ENCODE results near the gene SMCO1.
"Not testable (repeated sequence)": the region's sequence is repeated elsewhere in the genome, so short reads cannot be mapped to it uniquely, and the experiment has no call there.

The SMCO1 gene

GRCh38 chr3:196523841-196524240, 8.7 kb upstream of the SMCO1 start:
- H3K36me3 ChIP-seq (ENCODE audit: insufficient read depth, insufficient read length, low read length), result no peaks in the 10 kb centered on the region
- H3K4me3 ChIP-seq (ENCODE audit: insufficient read length, low read depth), result no peak overlapping the region
- H3K27me3 ChIP-seq (ENCODE audit: insufficient read depth, insufficient read length), result no peaks in the 10 kb centered on the region
- no peaks in the 10 kb centered on the region for H3K4me1 ChIP-seq (ENCODE audit: insufficient read depth, insufficient read length)
- TF ChIP-seq SUZ12 (IDR thresholded peaks at IDR 0.05; ENCODE audit: extremely low read depth, insufficient read depth, insufficient read length), result no peak
- TF ChIP-seq ZNF274 (IDR thresholded peaks at IDR 0.05; ENCODE audit: low read depth, low read length), result no peak
- no peak for TF ChIP-seq YY1 (IDR thresholded peaks at IDR 0.05; ENCODE audit: insufficient read depth, insufficient read length)
- no peak overlapping the region for H3K9ac ChIP-seq (ENCODE audit: insufficient read length, low read depth)
- no peak for DNase-seq (ENCODE audit: low read depth, low spot score)
- peaks cover 39% of the 10 kb centered on the region for H3K9me3 ChIP-seq (ENCODE audit: insufficient read depth, low read length)

GRCh38 chr3:196521291-196521690, 6.1 kb upstream of the SMCO1 start:
- DNase-seq (ENCODE audit: low read depth, low spot score); H3K27me3 ChIP-seq (ENCODE audit: insufficient read depth, insufficient read length); H3K4me3 ChIP-seq (ENCODE audit: insufficient read length, low read depth); H3K36me3 ChIP-seq (ENCODE audit: insufficient read depth, insufficient read length, low read length); H3K4me1 ChIP-seq (ENCODE audit: insufficient read depth, insufficient read length); H3K9ac ChIP-seq (ENCODE audit: insufficient read length, low read depth): not testable (repeated sequence)
- peaks cover 49% of the 10 kb centered on the region for H3K9me3 ChIP-seq (ENCODE audit: insufficient read depth, low read length)

GRCh38 chr3:196519718-196520082, 4.6 kb upstream of the SMCO1 start:
- TF ChIP-seq SUZ12 (IDR thresholded peaks at IDR 0.05; ENCODE audit: extremely low read depth, insufficient read depth, insufficient read length), result no peak
- TF ChIP-seq YY1 (IDR thresholded peaks at IDR 0.05; ENCODE audit: insufficient read depth, insufficient read length), result no peak
- no peak for TF ChIP-seq ZNF274 (IDR thresholded peaks at IDR 0.05; ENCODE audit: low read depth, low read length)
- no peak for DNase-seq (ENCODE audit: low read depth, low spot score)
- H3K4me1 ChIP-seq (ENCODE audit: insufficient read depth, insufficient read length), result no peaks in the 10 kb centered on the region
- peaks cover 49% of the 10 kb centered on the region for H3K9me3 ChIP-seq (ENCODE audit: insufficient read depth, low read length)
- H3K27me3 ChIP-seq (ENCODE audit: insufficient read depth, insufficient read length), result no peaks in the 10 kb centered on the region
- no peak overlapping the region for H3K9ac ChIP-seq (ENCODE audit: insufficient read length, low read depth)
- no peak overlapping the region for H3K4me3 ChIP-seq (ENCODE audit: insufficient read length, low read depth)
- H3K36me3 ChIP-seq (ENCODE audit: insufficient read depth, insufficient read length, low read length), result no peaks in the 10 kb centered on the region

- no peak for TF ChIP-seq ZNF274 (IDR thresholded peaks at IDR 0.05; ENCODE audit: low read depth, low read length)
- TF ChIP-seq SUZ12 (IDR thresholded peaks at IDR 0.05; ENCODE audit: extremely low read depth, insufficient read depth, insufficient read length), result no peak
- no peak for TF ChIP-seq YY1 (IDR thresholded peaks at IDR 0.05; ENCODE audit: insufficient read depth, insufficient read length)
- Histone ChIP-seq H3K36me3 (ENCODE audit: insufficient read depth, insufficient read length, low read length) (no peaks in the 10 kb centered on the region), H3K4me1 (ENCODE audit: insufficient read depth, insufficient read length) (no peaks in the 10 kb centered on the region), H3K27me3 (ENCODE audit: insufficient read depth, insufficient read length) (no peaks in the 10 kb centered on the region), H3K9me3 (ENCODE audit: insufficient read depth, low read length) (peaks cover 49% of the 10 kb centered on the region), H3K4me3 (ENCODE audit: insufficient read length, low read depth) (no peak overlapping the region), H3K9ac (ENCODE audit: insufficient read length, low read depth) (no peak overlapping the region)
- DNase-seq (ENCODE audit: low read depth, low spot score), result peak; percentile 86
Observed at GRCh38 chr3:196518966-196519717, 4.0 kb upstream of the SMCO1 start.

GRCh38 chr3:196517919-196518318, 2.8 kb upstream of the SMCO1 start:
- H3K4me3 ChIP-seq (ENCODE audit: insufficient read length, low read depth), result no peak overlapping the region
- H3K36me3 ChIP-seq (ENCODE audit: insufficient read depth, insufficient read length, low read length), result no peaks in the 10 kb centered on the region
- no peaks in the 10 kb centered on the region for H3K27me3 ChIP-seq (ENCODE audit: insufficient read depth, insufficient read length)
- H3K4me1 ChIP-seq (ENCODE audit: insufficient read depth, insufficient read length), result no peaks in the 10 kb centered on the region
- TF ChIP-seq ZNF274 (IDR thresholded peaks at IDR 0.05; ENCODE audit: low read depth, low read length), result no peak
- TF ChIP-seq SUZ12 (IDR thresholded peaks at IDR 0.05; ENCODE audit: extremely low read depth, insufficient read depth, insufficient read length), result no peak
- no peak for TF ChIP-seq YY1 (IDR thresholded peaks at IDR 0.05; ENCODE audit: insufficient read depth, insufficient read length)
- no peak overlapping the region for H3K9ac ChIP-seq (ENCODE audit: insufficient read length, low read depth)
- peak; percentile 52 for DNase-seq (ENCODE audit: low read depth, low spot score)
- peaks cover 47% of the 10 kb centered on the region for H3K9me3 ChIP-seq (ENCODE audit: insufficient read depth, low read length)

GRCh38 chr3:196517162-196517800, 2.1 kb upstream of the SMCO1 start:
- TF ChIP-seq ZNF274 (IDR thresholded peaks at IDR 0.05; ENCODE audit: low read depth, low read length) (no peak), SUZ12 (IDR thresholded peaks at IDR 0.05; ENCODE audit: extremely low read depth, insufficient read depth, insufficient read length) (no peak), YY1 (IDR thresholded peaks at IDR 0.05; ENCODE audit: insufficient read depth, insufficient read length) (no peak)
- DNase-seq (ENCODE audit: low read depth, low spot score), result no peak
- Histone ChIP-seq H3K9me3 (ENCODE audit: insufficient read depth, low read length) (peaks cover 41% of the 10 kb centered on the region), H3K36me3 (ENCODE audit: insufficient read depth, insufficient read length, low read length) (no peaks in the 10 kb centered on the region), H3K27me3 (ENCODE audit: insufficient read depth, insufficient read length) (no peaks in the 10 kb centered on the region), H3K4me1 (ENCODE audit: insufficient read depth, insufficient read length) (no peaks in the 10 kb centered on the region), H3K4me3 (ENCODE audit: insufficient read length, low read depth) (no peak overlapping the region), H3K9ac (ENCODE audit: insufficient read length, low read depth) (no peak overlapping the region)

GRCh38 chr3:196514350-196514716, 813 bp downstream of the SMCO1 start:
- no peak for DNase-seq (ENCODE audit: low read depth, low spot score)
- TF ChIP-seq YY1 (IDR thresholded peaks at IDR 0.05; ENCODE audit: insufficient read depth, insufficient read length) (no peak), SUZ12 (IDR thresholded peaks at IDR 0.05; ENCODE audit: extremely low read depth, insufficient read depth, insufficient read length) (no peak), ZNF274 (IDR thresholded peaks at IDR 0.05; ENCODE audit: low read depth, low read length) (no peak)
- no peaks in the 10 kb centered on the region for H3K27me3 ChIP-seq (ENCODE audit: insufficient read depth, insufficient read length)
- no peak overlapping the region for H3K9ac ChIP-seq (ENCODE audit: insufficient read length, low read depth)
- peaks cover 15% of the 10 kb centered on the region for H3K9me3 ChIP-seq (ENCODE audit: insufficient read depth, low read length)
- H3K4me1 ChIP-seq (ENCODE audit: insufficient read depth, insufficient read length), result no peaks in the 10 kb centered on the region
- H3K4me3 ChIP-seq (ENCODE audit: insufficient read length, low read depth), result no peak overlapping the region
- no peaks in the 10 kb centered on the region for H3K36me3 ChIP-seq (ENCODE audit: insufficient read depth, insufficient read length, low read length)
